ENCODE results near the gene COX8A.
"Not testable (repeated sequence)": the region's sequence is repeated elsewhere in the genome, so short reads cannot be mapped to it uniquely, and the experiment has no call there.

Gene COX8A

DNA sequence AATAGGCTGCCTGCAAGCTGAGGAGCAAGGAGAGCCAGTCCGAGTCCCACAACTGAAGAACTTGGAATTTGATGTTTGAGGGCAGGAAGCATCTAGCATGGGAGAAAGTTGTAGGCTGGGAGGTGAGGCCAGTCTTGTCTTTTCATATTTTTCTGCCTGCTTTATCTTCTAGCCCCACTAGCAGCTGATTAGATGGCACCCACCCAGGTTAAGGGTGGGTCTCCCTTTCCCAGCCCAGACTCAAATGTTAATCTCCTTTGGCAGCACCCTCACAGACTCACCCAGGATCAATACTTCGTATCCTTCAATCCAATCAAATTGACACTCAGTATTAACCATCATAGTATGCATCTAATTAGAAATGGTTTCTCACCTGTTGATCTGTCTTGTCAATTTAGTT lies 5.0 kb upstream of the COX8A start:
- DNase-seq (ENCODE audit: low read depth), result no peak

DNA sequence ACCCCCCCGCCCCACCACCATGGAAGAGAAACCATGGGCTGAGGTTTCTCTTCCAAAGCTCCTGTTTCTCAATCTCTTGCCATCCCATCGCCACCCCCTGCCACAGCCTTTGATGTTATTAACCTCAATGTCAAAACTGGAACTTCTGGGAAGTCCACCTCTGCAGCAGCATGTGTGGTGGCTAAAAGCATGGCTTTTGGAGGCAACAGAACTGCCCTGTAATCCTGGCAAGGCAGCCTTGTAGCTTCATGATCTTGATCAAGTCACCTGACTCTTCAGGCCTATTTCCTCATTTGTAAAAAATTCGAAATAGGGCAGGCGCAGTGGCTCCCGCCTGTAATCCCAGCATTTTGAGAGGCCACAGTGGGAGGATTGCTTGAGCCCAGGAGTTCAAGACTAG lies 3.5 kb upstream of the COX8A start:
- DNase-seq (ENCODE audit: low read depth), result no peak

DNA sequence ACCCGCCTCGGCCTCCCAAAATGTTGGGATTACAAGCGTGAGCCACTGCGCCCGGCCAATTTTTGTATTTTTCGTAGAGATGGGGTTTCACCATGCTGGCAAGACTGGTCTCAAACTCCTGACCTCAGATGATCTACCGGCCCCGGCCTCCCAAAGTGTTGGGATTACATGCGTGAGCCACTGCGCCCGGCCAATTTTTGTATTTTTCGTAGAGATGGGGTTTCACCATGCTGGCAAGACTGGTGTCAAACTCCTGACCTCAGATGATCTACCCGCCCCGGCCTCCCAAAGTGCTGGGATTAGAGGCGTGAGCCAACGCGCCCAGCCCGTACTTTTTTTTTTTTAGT lies 535 bp upstream of the COX8A start:
- DNase-seq (ENCODE audit: low read depth), result not testable (repeated sequence)

DNA sequence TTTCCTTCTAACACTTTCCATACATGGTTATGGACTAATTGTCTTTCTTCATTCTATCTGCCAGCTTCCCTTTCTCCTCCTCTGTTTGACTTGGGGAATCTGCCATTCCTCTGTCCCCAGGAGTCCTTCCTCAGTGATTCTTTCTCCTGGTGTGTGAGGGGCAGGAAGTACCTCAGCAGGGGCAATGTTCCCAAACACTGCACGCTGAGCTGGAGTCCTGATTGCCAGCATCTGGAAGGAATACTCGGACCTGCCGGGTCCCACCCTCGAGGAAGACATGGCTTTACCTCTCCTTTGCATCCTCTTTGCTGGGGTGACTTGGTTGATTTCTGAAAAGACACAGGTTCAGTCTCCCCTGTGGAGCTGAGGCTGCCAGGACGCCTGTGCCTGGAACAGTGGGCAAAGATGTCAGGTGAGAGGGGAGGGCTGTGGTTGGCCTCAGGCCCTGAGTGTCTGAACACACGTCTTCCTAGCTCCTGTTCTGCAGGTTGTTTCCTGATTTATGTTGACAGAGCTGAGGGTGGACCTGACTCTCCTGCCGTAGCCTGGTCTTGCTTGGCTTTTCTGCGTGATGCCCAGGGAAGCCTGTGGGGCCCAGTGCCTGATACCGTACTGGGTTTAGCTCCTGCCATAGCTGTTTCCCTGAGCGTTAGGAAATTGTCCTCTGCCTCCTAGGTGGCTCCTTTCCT lies 4.3 kb downstream of the COX8A start:
- DNase-seq (ENCODE audit: low read depth), result no peak

DNA sequence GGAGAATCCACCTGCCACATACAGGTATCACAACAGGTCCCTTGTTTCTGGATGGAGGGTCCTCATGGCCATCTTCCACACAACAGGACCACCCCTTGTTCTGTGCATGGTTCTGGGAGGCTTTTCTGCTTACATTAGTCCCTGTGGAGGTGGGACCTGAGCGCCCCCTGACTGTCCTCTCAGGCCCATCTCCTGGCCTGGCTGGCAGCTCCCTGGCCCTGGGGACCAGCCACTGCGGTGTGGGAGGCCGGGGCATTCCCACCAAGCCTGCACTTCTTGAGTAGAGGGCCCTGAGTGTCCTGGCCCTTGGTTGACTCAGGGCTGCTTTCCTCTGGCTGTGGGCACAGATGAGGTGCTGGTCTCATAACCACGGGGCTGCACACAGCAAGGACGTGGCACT lies 5.0 kb downstream of the COX8A start:
- no peak for DNase-seq (ENCODE audit: low read depth)

DNA sequence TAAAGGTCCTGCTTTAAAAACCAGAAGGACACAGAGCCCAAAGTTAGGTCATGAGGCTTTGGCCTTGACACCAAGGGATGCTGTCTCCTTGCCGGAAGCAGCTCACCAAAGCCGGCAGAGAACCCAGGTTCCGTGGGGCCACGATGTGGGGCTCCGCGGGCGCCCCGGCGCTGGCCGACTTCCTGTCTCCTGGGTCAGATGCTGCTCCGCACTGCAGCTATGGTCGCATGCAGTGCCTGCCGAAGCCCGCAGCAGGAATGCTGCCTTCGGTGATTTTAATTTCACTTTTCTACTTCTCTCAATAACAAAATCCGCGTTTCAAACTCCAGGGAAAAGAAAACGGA lies 11.4 kb downstream of the COX8A start:
- DNase-seq (ENCODE audit: low read depth), result no peak

DNA sequence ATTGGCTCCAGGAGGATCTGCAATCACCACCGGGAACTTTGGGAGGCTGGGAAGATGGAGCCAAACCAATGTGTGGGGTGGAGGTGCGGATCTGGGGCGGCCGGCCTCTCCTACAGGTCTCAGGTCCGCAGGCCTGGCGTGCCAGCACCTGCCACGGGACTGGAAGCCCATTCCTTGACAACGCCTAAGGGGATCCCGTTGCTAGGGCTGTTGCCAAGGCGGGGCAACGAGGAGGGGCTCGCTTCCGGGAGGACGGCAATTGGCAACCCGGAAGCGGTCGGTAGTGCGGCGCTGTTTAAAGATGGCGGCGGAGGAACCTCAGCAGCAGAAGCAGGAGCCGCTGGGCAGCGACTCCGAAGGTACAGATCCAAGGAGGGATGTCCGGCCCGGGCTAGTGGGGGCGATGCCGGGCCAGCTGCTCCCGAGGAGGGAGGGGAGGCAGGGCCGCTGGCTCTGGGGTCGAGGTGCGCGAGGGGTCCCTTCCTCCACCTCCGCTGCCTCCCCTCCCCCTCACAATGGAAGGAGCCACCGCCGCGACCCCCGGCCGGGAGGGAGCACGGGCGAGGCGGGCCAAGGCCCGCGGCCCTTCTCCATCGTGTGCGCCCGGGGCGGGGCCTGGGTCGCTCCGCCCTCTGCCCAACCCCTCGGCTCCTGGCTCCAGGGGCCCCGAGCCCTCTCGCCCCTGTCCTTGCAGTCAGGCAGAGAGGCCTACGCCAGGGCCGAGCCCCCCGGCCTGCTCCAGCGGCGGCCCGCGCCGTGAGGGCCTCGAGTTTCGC lies 11.9 kb downstream of the COX8A start, which contains the start of gene OTUB1:
TSS of gene OTUB1 (plus strand) at position 283 of the 776 bp plus-strand sequence. CDS start at position 302, 19 bp downstream.
- DNase-seq (ENCODE audit: low read depth), result peak; percentile 84

DNA sequence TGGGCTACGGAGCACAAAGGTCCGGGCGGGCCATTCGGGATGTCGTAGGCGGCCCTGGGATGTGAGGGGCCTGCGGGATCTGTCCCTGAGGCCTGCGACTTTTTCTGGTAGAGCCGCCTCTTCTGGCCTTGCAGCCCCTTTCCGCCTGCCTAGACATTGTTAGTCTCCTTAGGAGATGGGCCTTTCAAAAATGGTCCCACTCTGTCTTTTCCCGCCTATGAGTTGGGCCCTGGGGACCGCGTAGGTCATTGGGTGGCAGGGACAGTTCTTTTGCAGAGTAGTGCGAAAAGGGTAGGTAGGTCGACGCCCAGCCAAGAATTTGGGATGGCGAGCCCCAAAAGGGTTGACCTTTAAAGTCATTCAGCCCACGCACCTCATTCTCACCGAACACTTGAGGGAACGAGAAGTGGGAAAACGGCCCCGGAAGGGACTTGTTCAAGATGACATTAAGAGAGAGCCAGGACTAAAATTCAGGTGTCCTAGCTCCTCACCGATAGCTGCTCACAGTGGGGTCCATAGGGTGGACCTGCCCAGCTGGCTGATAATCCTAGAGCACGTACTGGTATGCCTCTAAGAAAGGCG lies 12.6 kb downstream of the COX8A start:
- no peak for DNase-seq (ENCODE audit: low read depth)

DNA sequence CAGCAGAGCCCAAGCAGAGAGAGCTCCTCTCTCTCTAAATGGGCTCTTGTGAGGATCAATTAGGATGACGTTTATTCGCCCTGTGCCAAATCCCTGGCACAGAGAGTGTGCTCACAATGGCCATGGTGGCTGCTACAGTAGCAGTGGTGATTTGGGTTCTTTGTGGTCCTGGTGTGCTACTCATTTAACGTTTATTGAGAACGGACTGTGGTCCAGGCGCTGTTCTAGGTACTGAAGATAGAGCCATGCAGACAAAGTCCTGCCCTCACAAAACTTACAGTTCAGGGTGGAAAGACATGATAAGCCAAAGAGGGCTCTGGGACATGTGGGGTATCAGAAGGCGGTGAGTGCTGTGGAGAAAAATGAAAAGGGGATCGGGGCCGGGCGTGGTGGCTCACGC lies 17.1 kb downstream of the COX8A start:
- no peak for DNase-seq (ENCODE audit: low read depth)

DNA sequence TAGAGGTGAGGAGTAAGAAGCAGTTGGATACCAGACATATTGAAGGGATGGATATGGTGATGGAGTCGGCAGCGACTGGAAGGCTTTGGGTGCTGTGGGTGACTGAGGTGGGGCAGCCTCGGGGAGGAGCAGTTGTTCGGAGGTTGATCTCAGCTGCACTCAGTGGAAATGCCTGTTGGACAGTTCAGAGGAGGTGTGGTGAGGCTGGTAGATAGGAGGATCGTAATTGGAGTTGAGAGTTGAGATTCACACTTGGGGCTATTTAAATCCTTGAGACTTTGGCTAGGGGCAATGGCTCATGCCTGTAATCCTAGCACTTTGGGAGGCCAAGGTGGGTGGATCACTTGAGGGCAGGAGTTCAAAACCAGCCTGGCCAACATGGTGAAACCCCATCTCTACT lies 18.7 kb downstream of the COX8A start:
- no peak for DNase-seq (ENCODE audit: low read depth)

DNA sequence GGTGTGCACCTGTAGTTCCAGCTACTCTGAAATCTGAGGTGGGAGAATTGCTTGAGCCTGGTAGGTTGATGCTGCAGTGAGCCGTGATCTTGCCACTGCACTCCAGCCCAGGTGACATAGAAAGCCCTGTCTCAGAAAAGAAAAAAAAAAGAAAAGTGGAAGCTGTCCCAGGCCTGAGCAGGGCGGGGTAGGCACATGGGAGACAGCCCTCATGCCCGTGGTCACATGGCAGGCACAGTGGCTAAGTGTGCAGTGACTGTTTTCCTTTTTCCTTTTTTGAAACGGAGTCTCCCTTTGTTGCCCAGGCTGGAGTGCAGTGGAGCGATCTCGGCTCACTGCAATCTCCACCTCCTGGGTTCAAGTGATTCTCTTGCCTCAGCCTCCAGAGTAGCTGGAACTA lies 19.6 kb downstream of the COX8A start:
- DNase-seq (ENCODE audit: low read depth), result no peak

DNA sequence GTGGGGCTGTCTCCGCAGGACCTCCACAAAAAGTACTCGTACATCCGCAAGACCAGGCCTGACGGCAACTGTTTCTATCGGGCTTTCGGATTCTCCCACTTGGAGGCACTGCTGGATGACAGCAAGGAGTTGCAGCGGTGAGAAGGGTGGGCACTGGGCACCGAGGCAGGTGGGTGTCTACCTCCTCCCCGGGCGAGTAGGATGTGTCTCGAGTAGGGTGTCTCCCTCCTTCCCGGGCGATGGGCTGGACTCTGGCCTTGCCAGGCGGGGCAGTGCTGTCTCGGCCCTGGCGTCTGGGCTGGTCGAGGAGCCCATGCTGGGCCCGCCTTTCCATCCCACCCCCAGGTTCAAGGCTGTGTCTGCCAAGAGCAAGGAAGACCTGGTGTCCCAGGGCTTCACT lies 22.1 kb downstream of the COX8A start:
- no peak for DNase-seq (ENCODE audit: low read depth)

DNA sequence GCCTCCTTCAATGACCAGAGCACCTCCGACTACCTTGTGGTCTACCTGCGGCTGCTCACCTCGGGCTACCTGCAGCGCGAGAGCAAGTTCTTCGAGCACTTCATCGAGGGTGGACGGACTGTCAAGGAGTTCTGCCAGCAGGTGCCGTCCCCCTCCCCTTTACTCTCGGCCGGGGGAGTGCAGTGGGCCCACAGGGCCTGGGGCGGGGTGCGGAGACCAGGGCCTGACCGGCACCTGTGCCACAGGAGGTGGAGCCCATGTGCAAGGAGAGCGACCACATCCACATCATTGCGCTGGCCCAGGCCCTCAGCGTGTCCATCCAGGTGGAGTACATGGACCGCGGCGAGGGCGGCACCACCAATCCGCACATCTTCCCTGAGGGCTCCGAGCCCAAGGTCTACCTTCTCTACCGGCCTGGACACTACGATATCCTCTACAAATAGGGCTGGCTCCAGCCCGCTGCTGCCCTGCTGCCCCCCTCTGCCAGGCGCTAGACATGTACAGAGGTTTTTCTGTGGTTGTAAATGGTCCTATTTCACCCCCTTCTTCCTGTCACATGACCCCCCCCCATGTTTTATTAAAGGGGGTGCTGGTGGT lies 22.8 kb downstream of the COX8A start:
- DNase-seq (ENCODE audit: low read depth), result no peak

DNA sequence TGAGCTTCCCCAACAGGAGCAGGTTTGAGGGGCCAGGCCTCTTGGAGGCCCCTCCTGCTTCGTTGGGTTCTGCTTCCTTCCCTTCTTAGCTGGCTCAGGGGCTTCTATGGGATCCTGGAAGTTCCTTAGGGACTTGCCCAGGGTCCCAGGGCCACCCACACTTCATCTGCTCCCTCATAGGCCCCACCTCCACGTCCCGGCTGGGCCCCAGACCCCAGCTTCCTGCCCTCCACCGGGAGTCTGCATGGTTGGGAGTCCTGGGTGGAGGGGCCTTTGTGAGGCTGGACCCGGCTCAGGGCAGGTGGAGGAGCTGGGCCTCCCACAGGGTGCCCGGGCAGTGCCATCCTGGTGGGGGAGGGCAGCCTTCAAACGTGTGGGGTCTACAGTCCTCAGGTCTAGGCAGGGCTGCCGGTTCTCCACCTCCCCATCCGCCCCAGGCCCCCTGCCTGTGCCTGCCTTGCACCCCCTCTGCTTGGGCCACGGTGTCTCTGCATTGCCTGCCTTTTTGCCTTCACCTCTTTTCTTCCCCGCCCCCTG lies 23.4 kb downstream of the COX8A start:
- DNase-seq (ENCODE audit: low read depth), result no peak

DNA sequence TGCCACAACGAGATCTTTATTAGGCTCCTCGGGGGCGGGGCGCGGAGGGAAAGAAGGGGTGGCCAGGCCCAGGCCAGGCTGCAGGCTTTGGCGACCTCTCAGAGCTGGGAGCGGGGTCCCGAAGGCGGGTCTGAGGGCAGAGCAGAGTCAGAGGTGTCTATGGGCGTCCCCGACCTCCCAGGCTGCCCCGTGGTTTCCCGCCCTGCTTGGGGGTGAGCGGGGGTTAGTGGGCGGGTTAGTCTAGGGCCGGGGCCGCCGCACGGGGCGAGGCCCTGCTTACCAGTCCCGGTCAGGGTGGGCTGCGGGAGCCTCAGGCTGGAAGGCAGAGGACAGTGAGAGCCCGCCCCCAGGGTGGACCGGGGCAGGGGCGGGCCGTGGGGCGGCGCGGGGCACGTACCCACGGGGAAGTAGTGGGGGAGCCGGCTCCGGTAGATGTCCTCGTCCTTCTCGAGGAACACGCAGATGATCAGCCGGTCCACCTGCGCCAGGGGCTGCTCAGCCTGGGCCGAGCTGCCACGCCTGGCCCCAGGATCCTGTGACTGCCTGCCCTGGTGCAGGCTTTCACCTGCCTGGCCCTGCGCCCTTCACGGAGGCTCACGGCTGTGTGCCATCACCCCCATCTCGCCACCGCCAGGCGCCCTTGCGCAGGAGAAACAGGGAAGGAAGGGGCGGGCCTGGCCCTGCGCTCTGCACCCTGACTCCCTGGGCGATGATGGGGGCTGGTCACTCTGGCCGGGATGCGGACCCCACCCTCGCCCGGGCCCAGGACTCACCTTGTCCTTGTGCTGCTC lies 24.3 kb downstream of the COX8A start:
- no peak for DNase-seq (ENCODE audit: low read depth)

DNA sequence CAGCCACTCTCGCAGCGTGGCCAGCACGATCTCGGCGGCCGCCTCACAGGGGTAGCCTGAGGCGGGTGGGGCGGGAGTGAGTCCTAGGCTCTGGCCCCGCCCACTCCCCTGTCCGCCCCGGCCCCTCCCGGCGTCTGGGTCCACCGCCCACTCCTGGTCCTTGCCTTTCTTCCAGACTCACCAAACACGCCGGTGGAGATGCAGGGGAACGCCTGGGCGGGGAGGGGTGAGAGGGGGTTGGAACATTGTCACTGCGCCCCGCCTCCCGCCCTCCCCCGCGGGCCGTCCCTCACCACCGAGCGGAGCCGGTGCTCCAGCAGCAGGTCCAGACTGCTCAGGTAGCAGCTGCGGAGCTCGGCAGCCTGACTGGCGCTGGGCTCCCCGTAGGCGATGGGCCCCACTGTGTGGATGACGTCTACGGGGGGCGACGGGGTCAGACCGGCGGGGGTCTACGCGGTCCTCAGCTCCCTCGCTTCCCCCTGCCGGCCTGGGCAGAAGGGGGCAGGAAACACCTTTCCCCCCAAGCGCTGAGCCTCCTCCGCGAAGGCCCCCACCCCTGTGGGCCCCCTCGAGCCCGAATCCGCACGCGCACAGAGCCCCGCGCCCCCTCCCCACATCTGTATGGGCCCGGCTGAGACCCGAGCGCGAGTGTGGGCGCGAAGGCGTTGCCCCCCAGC lies 25.1 kb downstream of the COX8A start:
- peak; percentile 33 for DNase-seq (ENCODE audit: low read depth)

DNA sequence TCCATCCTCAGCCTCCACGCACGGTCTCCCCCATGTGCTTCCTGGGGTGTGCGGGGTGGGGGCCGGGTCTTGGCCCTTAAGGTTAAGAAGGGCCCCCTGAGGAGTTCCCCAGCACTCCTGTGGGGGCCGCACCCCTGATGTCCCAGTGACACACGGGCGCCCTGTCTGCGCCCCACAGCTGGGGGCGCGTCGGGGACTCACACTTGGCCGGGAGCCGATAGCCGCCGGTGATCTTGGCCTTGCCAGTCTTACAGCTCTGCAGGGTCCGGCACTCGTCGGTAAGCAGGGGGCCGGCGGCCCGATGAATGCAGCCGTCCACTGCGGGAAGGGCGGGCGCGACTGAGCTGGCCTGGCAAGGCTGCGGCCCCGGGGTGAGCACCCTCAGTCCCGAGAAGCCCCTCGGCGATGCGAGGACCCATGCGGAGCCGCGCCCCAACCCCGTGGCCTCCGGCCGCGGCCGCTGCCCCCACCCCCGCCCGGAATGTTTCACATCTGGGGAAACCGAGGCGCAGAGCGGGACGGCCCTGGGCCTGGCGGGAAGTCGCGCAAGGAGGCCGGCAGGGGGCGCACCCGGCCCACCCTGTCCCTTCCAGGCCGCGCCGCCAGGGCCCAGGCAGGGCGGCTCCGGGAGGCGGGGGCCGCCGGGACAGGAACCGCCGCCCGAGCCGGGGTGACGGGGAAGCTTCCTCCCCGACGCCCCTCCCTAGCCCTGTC lies 25.8 kb downstream of the COX8A start:
- DNase-seq (ENCODE audit: low read depth), result peak; percentile 46

DNA sequence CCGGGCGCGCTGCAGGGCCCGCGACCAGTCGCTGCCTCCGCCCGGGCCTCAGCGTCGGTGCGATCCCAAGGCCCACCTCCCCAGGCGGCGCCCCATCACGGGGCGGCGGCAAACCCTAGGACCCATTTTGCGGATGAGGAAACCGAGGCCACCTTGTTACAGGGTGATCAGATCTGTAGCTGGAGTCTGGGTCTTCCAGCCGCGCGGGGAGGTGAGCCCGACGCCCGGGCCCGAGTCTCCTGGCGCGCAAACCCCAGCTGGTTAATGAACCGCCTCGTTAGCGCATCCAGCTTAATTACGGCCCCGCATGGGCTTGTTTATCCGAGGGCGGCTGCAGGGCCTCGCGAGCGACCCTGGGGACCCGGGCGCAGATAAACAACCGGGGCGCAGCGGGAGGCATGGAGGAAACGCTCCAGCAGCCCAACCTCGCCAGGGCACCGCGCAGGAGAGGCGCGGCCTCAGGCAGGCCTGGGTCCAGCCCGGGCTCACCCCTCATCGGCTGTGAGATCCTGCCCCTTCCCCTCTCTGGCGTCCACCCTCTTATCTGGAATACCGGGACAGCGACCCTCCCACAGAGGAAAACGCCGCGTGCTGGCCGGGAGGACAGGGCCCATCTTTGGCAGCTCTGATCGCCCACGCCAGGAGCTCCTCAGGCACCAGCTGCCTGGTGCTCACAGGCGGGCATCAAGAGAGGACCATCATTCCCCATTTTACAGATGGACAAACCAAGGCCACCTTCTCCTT lies 26.5 kb downstream of the COX8A start:
- no peak for DNase-seq (ENCODE audit: low read depth)

DNA sequence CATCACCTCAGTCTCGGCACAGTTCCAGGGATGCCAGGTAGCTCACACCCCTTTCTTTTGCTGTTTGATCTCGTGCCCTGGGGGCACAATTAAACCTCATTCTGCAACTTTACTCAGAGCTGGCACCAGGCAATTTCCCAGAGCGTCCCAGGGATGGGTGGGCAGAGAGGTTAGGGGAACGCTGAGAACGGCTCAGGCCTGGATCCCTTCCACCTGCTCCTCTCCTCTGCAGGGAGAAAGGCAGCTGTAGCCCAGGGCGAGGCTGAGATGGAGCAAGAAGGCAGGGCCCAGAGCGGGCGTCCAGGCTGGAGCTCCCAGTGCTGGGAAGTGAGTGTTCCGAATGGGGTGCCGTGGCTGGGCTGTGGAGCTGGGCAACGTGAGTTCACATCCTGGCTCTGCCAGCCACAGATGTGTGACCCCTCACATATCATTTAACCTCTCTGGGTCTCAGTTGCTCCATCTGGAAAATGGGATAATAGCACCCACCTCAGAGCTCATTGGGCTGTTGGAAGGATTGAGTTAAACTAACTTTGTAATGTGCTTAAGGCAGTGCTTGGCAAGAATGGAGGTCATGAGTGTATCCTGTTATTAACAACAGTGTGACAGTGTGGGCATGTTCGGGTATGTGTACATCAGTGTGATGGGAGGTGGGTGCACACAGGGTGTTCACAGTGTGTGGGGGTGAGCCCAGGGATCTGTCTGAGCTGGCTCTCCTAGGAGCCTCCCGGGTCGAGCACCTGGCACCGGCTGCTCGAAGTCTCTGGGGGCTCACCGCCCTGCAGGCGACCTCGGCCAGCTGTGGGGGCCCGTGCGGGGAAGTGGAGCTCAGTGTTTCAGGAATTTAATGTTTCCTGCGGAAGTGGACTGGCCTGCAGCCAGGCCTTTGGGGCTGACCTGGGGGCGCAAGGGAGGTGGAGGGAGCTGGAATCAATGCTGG lies 27.3 kb downstream of the COX8A start:
- DNase-seq (ENCODE audit: low read depth), result no peak
